ENCODE results near the gene TMEM81.

TMEM81 gene

GRCh38 chr1:205041998-205042910 lies 42.0 kb downstream of the TMEM81 start:
- no peaks in the 10 kb centered on the region for H3K9me3 Mint-ChIP-seq
- DNase-seq: no peak
- H3K36me3 Mint-ChIP-seq (ENCODE audit: low read depth): no peaks in the 10 kb centered on the region
- H3K27me3 Mint-ChIP-seq: peaks cover 62% of the 10 kb centered on the region
- H3K27ac Mint-ChIP-seq: no peak overlapping the region
- no peaks in the 10 kb centered on the region for H3K4me1 Mint-ChIP-seq (ENCODE audit: low read depth)
- no peak overlapping the region for H3K4me3 Mint-ChIP-seq

- no peak overlapping the region for H3K4me3 Mint-ChIP-seq
- peaks cover 52% of the 10 kb centered on the region for H3K27me3 Mint-ChIP-seq
Observed at GRCh38 chr1:205041001-205041715, 43.1 kb downstream of the TMEM81 start.

GRCh38 chr1:205038132-205038786 lies 46.0 kb downstream of the TMEM81 start:
- Mint-ChIP-seq H3K4me1 (ENCODE audit: low read depth) (no peaks in the 10 kb centered on the region), H3K27me3 (peaks cover 25% of the 10 kb centered on the region), H3K27ac (no peak overlapping the region), H3K9me3 (no peaks in the 10 kb centered on the region), H3K4me3 (no peak overlapping the region), H3K36me3 (ENCODE audit: low read depth) (no peaks in the 10 kb centered on the region)
- DNase-seq: no peak

More at GRCh38 chr1:205041001-205041715, 43.1 kb downstream of the TMEM81 start:
- H3K27ac Mint-ChIP-seq: no peak overlapping the region
- DNase-seq: no peak
- no peaks in the 10 kb centered on the region for H3K9me3 Mint-ChIP-seq
- no peaks in the 10 kb centered on the region for H3K4me1 Mint-ChIP-seq (ENCODE audit: low read depth)
- no peaks in the 10 kb centered on the region for H3K36me3 Mint-ChIP-seq (ENCODE audit: low read depth)

GRCh38 chr1:205037539-205037938 lies 46.7 kb downstream of the TMEM81 start:
- no peak overlapping the region for H3K4me3 Mint-ChIP-seq
- no peaks in the 10 kb centered on the region for H3K9me3 Mint-ChIP-seq
- peaks cover 22% of the 10 kb centered on the region for H3K27me3 Mint-ChIP-seq
- no peak for DNase-seq
- no peak overlapping the region for H3K27ac Mint-ChIP-seq
- no peaks in the 10 kb centered on the region for H3K36me3 Mint-ChIP-seq (ENCODE audit: low read depth)
- H3K4me1 Mint-ChIP-seq (ENCODE audit: low read depth): no peaks in the 10 kb centered on the region
